Activated naive CD4-positive, alpha-beta T cell treated with anti-CD3 and anti-CD28 coated beads, Interleukin-2, amount 50 U/mL, for 72 hours (primary cell): ENCODE data around the gene VASN. TPM values are rescaled to one million over a fixed set of nuclear protein-coding genes. Genes with fewer than 3 reads are reported as not detected.

ENCODE experiments used
- ATAC-seq, 2 donors: fragments of 150-1000 bp; cut with Tn5 transposase; 2 replicates each; pipeline ENCODE4 v1.10.0; 2021; ENCODE audit warnings: mild to moderate bottlenecking in 2 of 2, moderate library complexity in 2 of 2
- DNase-seq, 2 donors: peaks; one replicate each; pipeline ENCODE4 v3.0.0; 2021 to 2022; ENCODE audit warnings: low spot score in 2 of 2
- H3K27ac Mint-ChIP-seq, 2 donors: one replicate each; pipeline ENCODE4 v1.8.0; 2022; ENCODE audit warnings: mild to moderate bottlenecking in 2 of 2, mixed read lengths in 2 of 2
- H3K36me3 Mint-ChIP-seq, 2 donors: one replicate each; pipeline ENCODE4 v1.8.0; 2022; ENCODE audit warnings: mixed read lengths in 2 of 2
- H3K9me3 Mint-ChIP-seq, 2 donors: one replicate each; pipeline ENCODE4 v1.8.0; 2022; ENCODE audit warnings: mixed read lengths in 2 of 2
- total RNA-seq, 2 donors: library from RNA; stranded (reverse); gene quantifications; one replicate each; pipeline ENCODE4 v1.2.3, GENCODE V29; 2022

The VASN gene
- total RNA-seq, 2 donors from 2014 or later, result not detected

DNA sequence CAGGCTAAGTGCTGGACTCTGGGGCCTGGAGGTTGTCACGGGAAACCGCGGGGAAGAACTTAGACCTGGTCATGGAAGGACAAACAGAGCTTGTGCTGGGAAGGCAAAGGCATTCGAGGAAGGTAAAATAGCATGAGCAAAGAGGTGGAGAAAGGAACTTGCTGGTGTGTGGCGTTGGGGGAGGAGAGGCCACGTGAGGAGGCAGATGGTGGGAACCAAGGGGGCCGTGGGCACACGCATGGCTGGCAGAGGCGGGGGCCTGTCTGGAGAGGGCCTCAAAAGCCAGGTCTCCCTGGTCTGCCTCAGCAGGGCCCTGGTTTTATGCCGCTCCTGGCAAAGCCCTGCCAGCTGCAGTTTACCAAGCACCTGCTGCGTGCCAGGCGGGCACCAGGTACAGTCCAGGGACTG lies 29.4 kb downstream of the VASN start:
- peak overlapping the region in 1 of 2 donors; percentile 63 for H3K27ac Mint-ChIP-seq
- H3K9me3 Mint-ChIP-seq, result no peaks in the 10 kb centered on the region
- ATAC-seq, result no peak
- no peak for DNase-seq
- H3K36me3 Mint-ChIP-seq, result no peaks in the 10 kb centered on the region

DNA sequence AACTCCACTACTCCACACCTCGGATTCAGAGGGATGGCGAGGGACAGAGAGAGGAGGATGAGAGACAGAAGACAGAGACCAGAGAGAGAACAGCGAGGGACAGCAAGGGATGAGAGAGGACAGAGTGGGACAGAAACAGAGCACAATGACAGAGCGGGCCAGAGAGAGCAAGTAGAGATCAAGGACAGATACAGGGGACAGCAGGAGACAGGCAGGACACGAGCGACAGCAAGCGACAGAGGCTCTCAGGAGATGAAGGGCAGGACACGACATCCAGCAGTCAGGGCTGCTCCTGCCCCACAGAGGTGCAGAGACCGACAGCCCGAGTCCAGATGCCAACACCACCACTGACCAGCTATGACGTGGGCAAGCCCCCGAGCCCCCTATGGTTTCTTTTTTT lies 29.9 kb downstream of the VASN start:
- DNase-seq (no peak), ATAC-seq (no peak)
- Mint-ChIP-seq H3K27ac (peak overlapping the region in 1 of 2 donors; percentile 63), H3K9me3 (no peaks in the 10 kb centered on the region), H3K36me3 (no peaks in the 10 kb centered on the region)

DNA sequence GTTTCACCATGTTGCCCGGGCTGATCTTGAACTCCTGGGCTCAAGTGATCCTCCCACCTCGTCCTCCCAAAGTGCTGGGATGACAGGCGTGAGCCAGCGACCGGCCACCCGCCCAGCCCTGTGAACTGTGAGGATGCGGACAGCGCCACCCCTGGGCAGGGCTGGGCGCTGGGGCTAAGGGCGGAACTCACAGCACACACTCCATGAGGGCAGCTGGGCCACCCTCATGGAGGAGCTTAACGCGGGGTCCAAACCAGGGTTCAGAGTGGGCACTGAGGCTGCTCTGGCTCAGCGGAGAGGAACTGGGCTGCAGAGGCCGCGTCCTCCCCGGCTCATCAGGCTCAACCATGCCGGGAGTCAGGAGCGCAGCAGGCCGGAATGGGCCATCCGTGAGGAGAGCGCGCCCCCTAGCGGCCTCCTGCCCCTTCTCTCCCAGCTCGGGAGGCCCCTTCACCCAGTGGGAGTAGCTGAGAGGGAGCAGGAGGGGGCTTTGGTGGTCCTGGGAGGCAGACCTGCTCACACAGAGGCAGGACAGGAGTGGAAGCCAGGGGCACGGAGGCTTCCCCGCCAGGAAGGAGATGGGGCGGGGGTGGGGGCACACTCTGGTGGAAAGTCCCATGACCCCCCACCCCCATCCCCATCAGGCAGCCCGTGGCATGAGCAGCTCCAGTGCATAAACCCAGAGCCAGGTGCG lies 30.9 kb downstream of the VASN start:
- no peaks in the 10 kb centered on the region for H3K36me3 Mint-ChIP-seq
- peak overlapping the region in 1 of 2 donors; percentile 63 for H3K27ac Mint-ChIP-seq
- H3K9me3 Mint-ChIP-seq, result no peaks in the 10 kb centered on the region
- DNase-seq, result peak; percentile 70 to 81
- peak; percentile 76 to 90 for ATAC-seq

DNA sequence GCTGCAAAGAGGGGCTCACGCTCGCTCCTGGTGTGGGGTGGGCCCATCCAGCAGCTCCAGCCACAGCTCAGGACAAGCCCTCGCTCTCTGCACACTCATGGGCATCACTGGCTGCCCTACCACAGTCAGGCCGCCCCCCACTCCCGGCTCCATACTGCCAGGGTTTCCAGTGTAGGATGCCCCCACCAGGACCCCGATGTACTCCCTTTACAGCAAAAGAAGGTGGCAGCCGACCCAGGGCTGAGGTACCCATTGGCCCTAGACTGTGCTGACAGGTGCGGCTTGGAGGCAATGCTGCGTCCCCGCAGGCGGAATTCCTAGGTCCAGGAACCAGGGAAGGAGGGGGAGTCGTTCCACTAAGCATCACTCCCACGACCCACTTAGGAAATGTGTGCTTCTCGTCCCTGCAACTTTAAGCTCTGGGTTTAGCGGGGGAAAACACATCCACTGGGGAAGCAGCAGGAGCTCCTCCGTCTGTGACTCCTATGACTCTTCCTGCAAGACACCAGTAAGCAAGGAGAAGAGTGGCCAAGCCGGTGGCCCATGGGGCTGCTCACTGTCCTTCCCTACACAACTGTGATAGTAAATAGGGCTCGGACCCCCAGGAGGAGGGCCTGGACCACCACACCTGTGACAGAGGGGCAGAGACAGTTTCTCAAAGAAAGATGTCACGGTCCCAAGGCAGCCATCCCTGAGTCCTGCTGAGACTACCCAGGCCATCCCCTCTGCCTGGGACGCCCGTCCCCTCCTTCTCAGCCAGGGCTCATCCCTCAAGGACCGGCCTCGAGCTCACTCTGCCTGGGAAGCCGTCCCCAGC lies 31.7 kb downstream of the VASN start:
- no peaks in the 10 kb centered on the region for H3K9me3 Mint-ChIP-seq
- DNase-seq, result no peak
- no peaks in the 10 kb centered on the region for H3K36me3 Mint-ChIP-seq

DNA sequence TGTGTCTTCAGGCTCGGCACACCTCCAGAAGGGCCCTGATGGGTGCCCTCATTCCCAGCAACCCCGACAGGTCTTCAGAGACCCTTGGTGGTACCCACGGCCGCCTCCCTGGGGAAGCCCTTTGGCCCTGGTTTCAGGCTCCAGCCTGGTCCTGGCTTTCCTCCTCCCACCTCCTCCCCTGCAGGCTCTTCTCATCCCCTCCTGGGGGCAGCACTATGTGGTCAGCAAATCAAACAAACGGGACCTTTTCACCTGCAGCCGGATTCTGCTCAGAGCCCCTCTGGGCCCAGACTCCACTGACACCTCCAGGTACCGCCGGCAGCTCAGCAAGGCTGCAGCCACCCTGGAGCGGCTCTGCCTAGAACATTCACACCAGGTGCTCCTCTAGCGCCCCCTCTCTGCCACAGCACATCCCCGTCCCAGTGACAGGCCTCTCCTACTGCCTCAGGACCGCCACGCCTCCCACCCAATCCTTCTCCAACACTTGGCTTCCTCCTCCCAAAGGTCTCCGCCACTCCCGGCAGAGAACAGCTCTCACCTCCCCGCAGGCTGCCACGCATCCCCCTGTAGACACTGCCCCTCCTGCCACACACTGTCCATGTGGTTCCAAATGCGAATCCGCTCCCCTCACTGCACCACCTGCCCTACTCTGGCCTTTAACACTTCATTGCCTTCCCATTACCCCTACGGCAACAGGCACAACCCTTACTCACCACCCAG lies 32.8 kb downstream of the VASN start:
- H3K9me3 Mint-ChIP-seq, result no peaks in the 10 kb centered on the region
- DNase-seq (peak in 1 of 2 donors; percentile 60), ATAC-seq (peak in 1 of 2 donors; percentile 53)
- H3K27ac Mint-ChIP-seq, result peak overlapping the region in 1 of 2 donors; percentile 16
- H3K36me3 Mint-ChIP-seq, result no peaks in the 10 kb centered on the region

More for the DNA sequence above, 31.7 kb downstream of the VASN start:
- H3K27ac Mint-ChIP-seq, result no peak overlapping the region
- peak; percentile 1 to 2 for ATAC-seq

DNA sequence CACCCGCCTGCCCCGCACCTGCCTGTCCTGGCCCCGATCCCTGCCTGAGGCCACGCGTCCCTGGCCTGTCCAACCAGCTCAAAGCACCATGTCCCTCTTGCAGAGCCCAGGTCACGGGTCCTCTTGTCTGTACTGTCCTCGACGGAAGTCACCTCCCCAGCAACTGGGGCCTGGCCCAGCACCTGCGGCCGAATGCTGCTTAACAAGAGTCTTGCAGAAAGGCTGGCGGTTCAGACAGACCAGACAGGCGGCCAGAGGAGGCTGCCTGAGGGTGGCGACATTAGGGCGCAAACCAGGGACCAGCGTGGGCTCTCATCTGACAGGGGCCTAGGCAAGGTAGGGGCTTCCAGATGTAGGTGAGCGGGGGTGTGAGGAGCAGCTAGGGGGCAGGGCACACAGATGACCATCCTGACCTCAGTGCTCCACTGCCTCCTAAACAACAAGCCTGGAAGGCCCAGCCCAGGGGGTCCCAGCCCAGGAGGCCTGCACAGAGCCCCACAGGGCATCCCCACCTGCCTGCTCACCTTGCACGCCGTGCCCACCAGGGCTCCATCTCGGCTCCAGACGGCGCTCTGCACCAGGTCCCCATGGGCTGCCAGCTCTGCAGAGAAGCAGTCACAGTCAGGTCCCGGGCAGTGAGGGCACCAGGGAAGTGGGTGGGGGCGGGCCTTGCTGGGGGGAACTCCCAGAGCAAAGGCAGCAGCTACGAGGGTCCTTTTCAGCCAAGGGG lies 33.5 kb downstream of the VASN start:
- Mint-ChIP-seq H3K27ac (no peak overlapping the region), H3K9me3 (no peaks in the 10 kb centered on the region), H3K36me3 (no peaks in the 10 kb centered on the region)
- ATAC-seq, result no peak
- DNase-seq, result no peak

DNA sequence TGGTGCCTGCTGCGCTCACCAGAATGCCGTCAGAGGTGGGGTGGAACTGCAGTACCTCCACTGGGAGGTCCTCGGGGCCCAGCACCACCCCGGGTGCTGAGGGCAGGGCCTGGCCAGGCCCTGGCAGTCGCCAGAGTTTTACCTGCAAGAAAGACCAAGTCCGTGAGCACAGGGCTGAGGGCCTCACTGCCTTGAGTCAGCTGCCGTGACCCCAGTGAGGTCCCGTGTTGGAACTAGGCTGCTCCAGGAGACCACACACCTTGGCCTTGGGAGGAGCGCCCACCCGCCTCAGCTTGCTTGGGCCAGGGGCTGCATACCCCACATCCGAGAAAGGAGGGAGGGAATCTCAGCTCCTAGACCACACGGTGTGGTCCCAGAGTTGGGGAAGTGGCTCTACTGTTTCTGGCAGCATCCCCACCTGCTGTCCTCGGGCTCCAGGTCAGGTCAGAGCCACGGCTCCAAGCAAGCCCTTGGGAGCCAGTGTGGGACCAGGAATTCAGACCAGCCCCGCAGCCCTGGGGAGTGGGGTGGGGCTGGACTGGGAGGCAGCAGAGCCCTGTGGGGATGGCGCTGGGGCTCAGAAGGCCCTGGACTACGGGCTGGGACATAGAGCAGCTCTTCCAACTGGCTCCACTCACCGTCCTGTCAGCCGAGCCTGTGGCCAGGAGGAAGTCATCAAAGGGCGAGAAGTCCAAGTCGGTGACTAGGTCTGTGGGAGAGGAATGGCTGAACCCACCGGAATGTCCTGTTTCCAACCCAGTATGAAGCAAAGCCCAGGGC lies 36.1 kb downstream of the VASN start:
- Mint-ChIP-seq H3K36me3 (no peaks in the 10 kb centered on the region), H3K27ac (no peak overlapping the region), H3K9me3 (no peaks in the 10 kb centered on the region)
- no peak for ATAC-seq
- DNase-seq, result no peak

DNA sequence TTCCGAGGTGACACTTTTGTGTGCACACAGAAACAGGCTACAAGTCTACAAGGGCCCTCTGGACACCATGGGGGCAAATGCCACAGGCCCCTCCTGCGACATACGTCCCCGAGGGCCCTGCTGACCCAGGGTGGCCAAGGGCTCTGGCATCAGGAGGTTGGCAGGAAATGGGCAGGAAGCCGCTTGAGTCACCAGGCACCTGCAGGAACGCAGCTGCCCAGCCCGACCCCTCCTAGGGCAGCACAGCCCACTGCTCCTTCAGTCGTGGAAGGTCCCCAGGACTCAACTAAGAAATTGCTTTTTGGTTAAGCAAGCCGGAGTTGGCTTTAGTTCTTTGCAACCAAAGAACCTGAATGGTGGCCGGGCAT lies 36.7 kb downstream of the VASN start:
- ATAC-seq, result no peak
- Mint-ChIP-seq H3K36me3 (no peaks in the 10 kb centered on the region), H3K9me3 (no peaks in the 10 kb centered on the region), H3K27ac (no peak overlapping the region)
- no peak for DNase-seq

DNA sequence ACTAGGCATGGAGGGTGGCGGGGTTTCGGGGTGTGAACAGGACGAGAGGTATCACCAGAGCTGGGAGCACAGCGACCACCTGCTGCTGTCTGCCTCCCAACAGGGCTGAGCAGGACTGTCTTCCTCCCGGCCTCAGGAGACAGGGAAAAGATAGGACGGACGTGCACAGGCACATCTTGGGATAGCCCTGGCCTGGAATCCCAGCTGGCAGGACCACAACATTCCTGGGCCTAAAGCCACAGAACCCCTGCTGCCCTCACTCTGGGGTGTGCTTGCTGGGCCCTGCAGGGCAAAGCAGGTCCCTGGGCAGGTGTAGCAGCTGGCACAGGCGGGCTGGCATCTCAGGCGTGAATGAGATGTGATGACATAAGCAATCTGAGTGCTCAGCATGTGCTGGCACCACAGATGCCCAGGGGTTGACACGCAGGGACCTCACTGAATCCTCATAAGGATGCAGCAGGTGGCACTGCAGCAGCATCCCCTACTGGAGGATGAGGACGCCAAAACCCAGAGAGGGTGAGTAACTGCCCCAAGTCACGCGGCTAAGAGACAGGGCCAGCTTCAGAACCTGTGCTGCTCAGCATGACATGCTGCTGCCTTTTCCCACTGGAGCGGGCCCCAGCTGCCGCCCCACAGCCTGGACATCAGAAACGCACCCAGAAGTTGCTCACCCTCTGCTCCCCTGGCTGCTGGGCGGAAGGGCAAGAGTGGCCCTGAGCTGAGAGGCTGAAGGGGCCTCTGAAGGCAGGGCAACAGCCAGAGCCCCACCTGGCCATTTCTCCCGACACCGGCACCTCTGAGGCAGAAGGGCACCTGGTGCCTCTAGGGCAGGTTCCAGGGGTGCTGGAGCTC lies 37.7 kb downstream of the VASN start:
- DNase-seq (no peak), ATAC-seq (no peak)
- H3K36me3 Mint-ChIP-seq, result no peaks in the 10 kb centered on the region
- peak overlapping the region in 1 of 2 donors; percentile 50 for H3K27ac Mint-ChIP-seq
- no peaks in the 10 kb centered on the region for H3K9me3 Mint-ChIP-seq

DNA sequence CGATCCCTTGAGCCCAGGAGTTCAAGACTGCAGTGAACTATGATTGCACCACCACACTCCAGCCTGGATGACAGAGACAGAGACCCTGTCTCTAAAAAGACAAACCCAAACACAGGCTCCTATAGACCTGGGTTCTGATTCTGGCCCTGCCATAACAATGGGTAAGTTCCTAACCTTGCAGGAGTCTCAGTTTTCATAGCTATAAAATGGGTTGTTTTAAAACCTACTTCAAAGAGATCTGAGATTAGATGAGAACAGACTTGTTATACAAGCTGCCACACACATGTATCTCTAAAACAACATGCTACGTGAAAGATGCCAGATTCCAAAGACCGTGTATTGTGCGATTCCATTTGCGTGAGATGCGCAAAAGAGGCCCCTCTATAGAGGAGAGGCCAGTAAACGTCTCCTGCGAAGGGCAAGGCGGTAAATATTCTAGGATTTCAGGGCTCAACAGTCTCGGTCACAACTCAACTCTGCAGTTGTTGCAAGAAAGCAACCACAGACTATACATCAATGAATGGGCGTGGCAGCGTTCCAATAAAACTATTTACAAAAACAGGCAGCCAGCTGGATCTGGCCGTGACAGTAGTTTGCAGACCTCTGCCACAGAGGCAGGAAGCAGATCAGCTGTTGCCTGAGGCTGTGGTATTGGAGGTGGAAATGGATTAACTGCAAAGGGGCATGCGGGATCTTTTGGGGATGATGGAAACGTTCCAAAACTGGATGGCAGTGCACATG lies 38.9 kb downstream of the VASN start:
- Mint-ChIP-seq H3K36me3 (peaks cover 0 to 3% of the 10 kb centered on the region in 2 donors), H3K9me3 (no peaks in the 10 kb centered on the region), H3K27ac (no peak overlapping the region)
- ATAC-seq (no peak), DNase-seq (no peak)

DNA sequence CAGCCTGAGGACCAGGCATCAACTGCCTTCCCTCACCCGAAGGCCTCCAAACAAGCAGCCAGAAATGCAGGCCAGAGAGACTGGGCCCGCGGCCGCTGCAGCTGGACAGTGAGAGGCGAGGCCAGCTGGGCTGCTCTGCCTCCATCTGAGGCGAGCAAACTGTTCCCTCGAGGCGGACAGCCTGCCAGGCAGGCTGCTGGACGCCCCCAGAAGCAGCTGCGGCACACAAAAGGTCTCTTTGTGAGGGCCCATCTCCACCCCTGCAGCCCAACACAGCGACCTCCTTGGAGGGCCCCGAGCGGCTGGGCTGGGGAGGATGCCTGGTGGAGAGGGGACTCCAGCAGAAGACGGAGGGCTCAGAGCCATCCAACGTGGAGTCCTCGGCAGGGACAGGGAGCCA lies 40.0 kb downstream of the VASN start:
- DNase-seq (no peak), ATAC-seq (no peak)
- H3K36me3 Mint-ChIP-seq, result peaks cover 0 to 6% of the 10 kb centered on the region in 2 donors
- H3K9me3 Mint-ChIP-seq, result no peaks in the 10 kb centered on the region
- H3K27ac Mint-ChIP-seq, result no peak overlapping the region

DNA sequence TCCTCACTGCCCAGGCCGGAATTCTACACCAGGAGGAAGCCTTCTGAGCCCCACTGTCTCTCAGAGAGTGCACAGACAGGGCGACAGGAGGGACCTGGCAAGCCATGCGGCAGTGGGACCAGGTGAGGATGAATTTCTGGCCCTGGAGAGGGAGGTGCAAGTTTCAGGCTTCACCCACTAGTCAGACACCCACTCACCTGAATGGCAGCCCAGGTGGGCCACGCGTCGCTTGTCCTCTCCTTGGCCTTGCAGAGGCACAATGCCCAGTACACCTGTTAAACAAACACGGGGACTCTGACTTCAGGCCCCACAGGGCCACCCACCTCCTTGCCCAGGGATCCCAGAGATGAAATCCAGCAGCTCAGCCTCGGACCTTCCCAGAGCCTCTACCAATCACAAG lies 40.5 kb downstream of the VASN start:
- Mint-ChIP-seq H3K36me3 (peaks cover 0 to 6% of the 10 kb centered on the region in 2 donors), H3K9me3 (no peaks in the 10 kb centered on the region), H3K27ac (no peak overlapping the region)
- DNase-seq (no peak), ATAC-seq (no peak)

DNA sequence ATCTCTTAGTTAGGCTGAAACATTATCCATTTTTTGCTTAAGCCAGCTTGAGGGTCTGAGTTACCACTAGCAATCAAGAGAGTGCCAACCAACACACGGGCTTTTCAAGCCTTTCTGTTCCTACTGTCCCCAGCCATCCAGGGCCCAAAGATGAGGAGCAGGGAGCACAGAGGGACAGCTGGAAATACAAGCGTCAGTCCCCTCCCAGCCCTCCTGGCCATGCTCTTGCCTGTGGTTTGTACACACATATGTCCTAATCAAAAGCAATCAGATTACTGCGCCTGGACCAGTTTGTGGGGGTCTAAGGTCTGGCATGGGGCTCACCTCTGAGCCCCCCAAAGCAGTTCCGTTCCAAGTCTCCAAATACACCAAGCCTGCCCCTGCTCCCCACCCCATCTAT lies 41.2 kb downstream of the VASN start:
- DNase-seq (no peak), ATAC-seq (no peak)
- no peak overlapping the region for H3K27ac Mint-ChIP-seq
- H3K9me3 Mint-ChIP-seq, result no peaks in the 10 kb centered on the region
- H3K36me3 Mint-ChIP-seq, result peaks cover 0 to 6% of the 10 kb centered on the region in 2 donors

DNA sequence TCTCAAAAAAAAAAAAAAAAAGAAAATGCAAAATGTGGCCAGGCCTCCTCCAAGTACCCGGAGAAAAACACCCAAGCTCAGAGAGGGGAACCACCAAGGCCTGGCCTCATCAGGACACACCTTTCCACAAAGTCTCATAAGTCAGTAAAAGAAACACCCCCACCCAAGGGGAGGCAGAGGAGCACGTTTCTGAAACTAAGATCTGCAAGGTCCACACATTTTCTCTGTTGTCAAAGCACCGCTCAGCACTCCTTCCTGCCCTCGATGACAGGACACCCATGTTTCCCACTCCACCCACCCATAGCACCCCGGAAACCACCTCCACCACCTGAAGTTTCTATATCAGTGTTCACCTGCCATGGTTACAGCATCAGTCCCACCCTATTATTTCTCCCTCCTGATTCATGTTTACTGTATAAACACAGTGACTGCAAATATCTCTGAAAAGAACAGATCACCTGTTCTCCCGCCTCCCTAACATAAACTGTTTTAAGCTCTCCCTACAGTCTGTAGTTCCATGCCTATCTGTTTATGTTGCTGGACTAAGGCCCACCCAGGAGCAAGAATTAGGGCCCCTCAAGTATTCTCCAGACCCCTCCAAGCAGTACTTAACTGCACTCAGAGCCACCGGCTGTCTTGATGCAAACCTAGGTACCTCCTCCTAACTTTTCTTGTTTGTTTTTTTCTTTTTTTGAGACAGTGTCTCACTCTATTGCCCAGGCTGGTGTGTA lies 42.7 kb downstream of the VASN start:
- Mint-ChIP-seq H3K36me3 (peaks cover 0 to 6% of the 10 kb centered on the region in 2 donors), H3K9me3 (no peaks in the 10 kb centered on the region), H3K27ac (peak overlapping the region; percentile 89 to 96)
- ATAC-seq (peak; percentile 73 to 79), DNase-seq (peak; percentile 71 to 80)
